Measurements from ENCODE around the gene UBE2K. TPM values are rescaled to one million over a fixed set of nuclear protein-coding genes. Genes with fewer than 3 reads are reported as not detected.
"Not testable (repeated sequence)": the region's sequence is repeated elsewhere in the genome, so short reads cannot be mapped to it uniquely, and the experiment has no call there.

Gene UBE2K
- total and polyA plus RNA-seq, 12 donors: 24.0 to 74.0 (median 56.5) TPM

DNA sequence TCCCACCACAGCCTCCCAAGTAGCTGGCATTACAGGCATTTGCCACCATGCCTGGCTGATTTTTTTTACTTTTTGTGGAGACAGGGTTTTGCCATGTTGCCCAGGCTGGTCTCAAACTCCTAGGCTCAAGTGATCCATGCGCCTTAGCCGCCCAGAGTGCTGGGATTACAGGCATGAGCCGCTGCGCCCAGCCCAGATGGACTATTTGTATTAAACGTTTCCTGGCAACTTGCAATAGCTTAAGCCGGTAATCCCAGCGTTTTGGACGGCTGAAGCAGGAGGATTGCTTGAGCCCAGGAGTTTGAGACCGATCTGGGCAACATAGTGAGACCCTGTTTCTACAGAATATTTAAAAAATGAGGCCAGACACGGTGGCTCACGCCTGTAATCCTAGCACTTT lies 18.4 kb downstream of the UBE2K start:
- TF ChIP-seq, protein P1, sequence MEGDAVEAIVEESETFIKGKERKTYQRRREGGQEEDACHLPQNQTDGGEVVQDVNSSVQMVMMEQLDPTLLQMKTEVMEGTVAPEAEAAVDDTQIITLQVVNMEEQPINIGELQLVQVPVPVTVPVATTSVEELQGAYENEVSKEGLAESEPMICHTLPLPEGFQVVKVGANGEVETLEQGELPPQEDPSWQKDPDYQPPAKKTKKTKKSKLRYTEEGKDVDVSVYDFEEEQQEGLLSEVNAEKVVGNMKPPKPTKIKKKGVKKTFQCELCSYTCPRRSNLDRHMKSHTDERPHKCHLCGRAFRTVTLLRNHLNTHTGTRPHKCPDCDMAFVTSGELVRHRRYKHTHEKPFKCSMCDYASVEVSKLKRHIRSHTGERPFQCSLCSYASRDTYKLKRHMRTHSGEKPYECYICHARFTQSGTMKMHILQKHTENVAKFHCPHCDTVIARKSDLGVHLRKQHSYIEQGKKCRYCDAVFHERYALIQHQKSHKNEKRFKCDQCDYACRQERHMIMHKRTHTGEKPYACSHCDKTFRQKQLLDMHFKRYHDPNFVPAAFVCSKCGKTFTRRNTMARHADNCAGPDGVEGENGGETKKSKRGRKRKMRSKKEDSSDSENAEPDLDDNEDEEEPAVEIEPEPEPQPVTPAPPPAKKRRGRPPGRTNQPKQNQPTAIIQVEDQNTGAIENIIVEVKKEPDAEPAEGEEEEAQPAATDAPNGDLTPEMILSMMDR (IDR thresholded peaks at IDR 0.05): no peak
- Histone ChIP-seq H3K4me1 (peaks cover 4 to 80% (median 24%) of the 10 kb centered on the region in 9 donors), H3K27me3 (no peaks in the 10 kb centered on the region), H3K9me3 (no peaks in the 10 kb centered on the region), H3K36me3 (peaks cover 0 to 27% (median 0%) of the 10 kb centered on the region in 9 donors), H3K4me3 (no peak overlapping the region), H3K27ac (no peak overlapping the region)
- DNase-seq (no peak), ATAC-seq (no peak)
- intact Hi-C loops (cut with DNase I): loop anchor here in 1 of 10 donors (10.0 kb wide), 1 partner anchor 48 kb away; no protein-coding TSS in a partner anchor
- WGBS, 2 donors: 92 to 93% methylated on average over 11 of the region's 11 CpGs

DNA sequence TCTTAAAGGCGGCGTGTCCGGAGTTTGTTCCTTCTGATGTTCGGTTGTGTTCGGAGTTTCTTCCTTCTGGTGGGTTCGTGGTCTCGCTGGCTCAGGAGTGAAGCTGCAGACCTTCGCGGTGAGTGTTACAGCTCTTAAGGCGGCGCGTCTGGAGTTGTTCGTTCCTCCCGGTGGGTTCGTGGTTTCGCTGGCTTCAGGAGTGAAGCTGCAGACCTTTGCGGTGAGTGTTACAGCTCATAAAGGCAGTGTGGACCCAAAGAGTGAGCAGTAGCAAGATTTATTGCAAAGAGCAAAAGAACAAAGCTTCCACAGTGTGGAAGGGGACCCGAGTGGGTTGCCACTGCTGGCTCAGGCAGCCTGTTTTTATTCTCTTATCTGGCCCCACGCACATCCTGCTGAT lies 19.8 kb downstream of the UBE2K start:
- intact Hi-C loops (cut with DNase I): loop anchor here in 1 of 10 donors (10.0 kb wide), 1 partner anchor 47 kb away; no protein-coding TSS in a partner anchor
- not testable (repeated sequence) for ATAC-seq, H3K9me3 ChIP-seq, DNase-seq, H3K4me3 ChIP-seq, H3K27me3 ChIP-seq, H3K27ac ChIP-seq
- peaks cover 0 to 27% (median 0%) of the 10 kb centered on the region in 9 donors for H3K36me3 ChIP-seq
- WGBS, 2 donors: 88 to 89% methylated on average over 16 to 17 of the region's 19 CpGs
- peaks cover 4 to 82% (median 27%) of the 10 kb centered on the region in 9 donors for H3K4me1 ChIP-seq

DNA sequence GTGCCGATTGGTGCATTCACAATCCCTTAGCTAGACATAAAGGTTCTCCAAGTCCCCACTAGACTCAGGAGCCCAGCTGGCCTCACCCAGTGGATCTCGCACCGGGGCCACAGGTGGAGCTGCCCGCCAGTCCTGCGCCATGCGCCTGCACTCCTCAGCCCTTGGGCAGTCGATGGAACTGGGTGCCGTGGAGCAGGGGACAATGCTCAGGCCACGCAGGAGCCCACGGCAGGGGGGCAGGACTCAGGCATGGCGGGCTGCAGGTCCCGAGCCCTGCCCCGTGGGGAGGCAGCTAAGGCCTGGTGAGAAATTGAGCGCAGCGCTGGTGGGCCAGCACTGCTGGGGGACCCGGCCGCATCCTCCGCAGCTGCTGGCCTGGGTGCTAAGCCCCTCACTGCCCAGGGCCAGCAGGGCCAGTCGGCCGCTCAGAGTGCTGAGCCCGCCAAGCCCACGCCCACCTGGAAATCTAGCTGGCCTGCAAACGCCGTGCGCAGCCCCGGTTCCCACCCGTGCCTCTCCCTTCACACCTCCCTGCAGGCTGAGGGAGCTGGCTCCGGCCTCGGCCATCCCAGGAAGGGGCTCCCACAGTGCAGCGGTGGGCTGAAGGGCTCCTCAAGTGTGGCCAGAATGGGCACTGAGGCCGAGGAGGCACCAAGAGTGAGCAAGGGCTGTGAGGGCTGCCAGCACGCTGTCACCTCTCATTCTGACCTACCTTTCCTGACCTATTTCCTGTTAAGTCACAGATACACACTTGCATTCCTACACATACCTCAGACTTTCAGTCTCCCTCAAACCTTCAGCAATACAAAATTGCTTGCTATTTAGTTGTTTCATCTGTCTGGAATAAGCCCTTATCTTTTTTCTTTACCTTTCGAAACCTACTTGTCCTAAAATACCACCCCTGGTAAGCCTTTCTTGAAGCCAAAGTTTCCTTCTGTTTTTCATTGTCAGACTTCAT lies 20.7 kb downstream of the UBE2K start:
- DNase-seq: no peak
- Histone ChIP-seq H3K9me3 (no peaks in the 10 kb centered on the region), H3K4me1 (peaks cover 4 to 73% (median 24%) of the 10 kb centered on the region in 9 donors), H3K27me3 (no peaks in the 10 kb centered on the region), H3K4me3 (no peak overlapping the region), H3K36me3 (peaks cover 0 to 27% (median 0%) of the 10 kb centered on the region in 9 donors), H3K27ac (no peak overlapping the region)
- ATAC-seq: peak in 1 of 8 donors; percentile 45
- WGBS, 2 donors: 94 to 97% methylated on average over 33 of the region's 33 CpGs
- intact Hi-C loops (cut with DNase I): loop anchor here in 1 of 10 donors (10.0 kb wide), 1 partner anchor 46 kb away; no protein-coding TSS in a partner anchor
- TF ChIP-seq, protein P1 (IDR thresholded peaks at IDR 0.05): no peak

DNA sequence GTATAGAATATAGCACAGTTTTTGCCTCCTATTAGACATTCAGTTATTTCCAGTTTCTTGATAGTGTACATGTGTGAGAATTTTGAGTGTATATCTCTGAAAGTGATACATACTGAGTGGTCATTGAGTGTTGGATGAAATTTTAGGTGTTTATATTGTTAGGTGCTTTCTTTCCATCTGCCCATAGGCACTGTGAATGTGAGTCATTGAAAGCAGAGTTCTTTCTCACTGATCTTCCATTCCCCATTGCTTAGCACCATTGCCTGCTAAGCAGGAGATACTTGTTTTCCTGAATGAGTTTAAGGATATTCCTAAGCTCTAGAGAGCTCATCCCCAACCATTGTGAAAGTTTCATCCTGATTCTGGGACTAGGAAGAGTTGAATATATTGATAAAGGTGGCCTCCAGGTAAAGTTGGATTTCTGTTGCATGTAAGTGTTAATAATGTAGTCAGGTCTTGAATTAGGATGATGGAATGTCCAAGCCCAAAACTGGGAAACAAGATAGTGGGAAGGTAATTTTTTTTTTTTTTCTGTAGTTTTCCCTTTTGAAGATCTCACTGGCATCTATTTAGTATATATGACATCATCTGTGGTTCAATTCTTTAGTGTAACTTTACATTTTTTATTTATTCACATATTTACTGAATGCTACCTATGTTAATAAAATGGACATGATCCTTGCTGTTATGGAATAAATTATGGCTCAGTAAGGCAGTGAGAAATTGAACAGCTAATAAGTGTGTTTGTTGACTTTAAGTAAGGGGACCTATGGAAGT lies 22.1 kb downstream of the UBE2K start:
- Histone ChIP-seq H3K9me3 (no peaks in the 10 kb centered on the region), H3K4me1 (peaks cover 0 to 62% (median 18%) of the 10 kb centered on the region in 9 donors), H3K27ac (no peak overlapping the region), H3K27me3 (no peaks in the 10 kb centered on the region), H3K36me3 (peaks cover 0 to 27% (median 0%) of the 10 kb centered on the region in 9 donors), H3K4me3 (no peak overlapping the region)
- no peak for DNase-seq
- no peak for ATAC-seq
- intact Hi-C loops (cut with DNase I): loop anchor here in 1 of 10 donors (10.0 kb wide), 1 partner anchor 45 kb away; no protein-coding TSS in a partner anchor
- TF ChIP-seq, protein P1 (IDR thresholded peaks at IDR 0.05): no peak

DNA sequence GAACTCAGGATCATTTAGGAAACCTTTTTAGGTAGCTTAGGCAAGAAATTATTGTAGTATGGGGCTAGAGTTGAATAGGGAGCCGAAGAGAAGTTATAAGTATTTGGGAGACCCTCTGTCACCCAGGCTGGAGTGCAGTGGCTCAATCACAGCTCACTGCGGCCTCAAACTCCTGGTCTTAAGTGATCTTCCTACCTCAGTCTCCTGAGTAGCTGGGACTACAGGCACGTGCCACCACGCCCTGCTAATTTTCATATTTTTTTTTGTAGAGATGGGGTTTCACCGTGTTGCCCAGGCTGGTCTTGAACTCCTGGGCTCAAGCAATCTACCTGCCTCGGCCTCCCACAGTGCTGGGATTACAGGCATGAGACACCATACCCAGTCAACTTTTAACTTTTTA lies 23.3 kb downstream of the UBE2K start:
- intact Hi-C loops (cut with DNase I); H3K4me3 ChIP-seq; DNase-seq; ATAC-seq; H3K9me3 ChIP-seq; H3K27ac ChIP-seq; H3K27me3 ChIP-seq: not testable (repeated sequence)
- 94 to 97% methylated on average over 6 of the region's 6 CpGs for WGBS, 2 donors
- Histone ChIP-seq H3K36me3 (peaks cover 0 to 23% (median 0%) of the 10 kb centered on the region in 9 donors), H3K4me1 (peaks cover 0 to 60% (median 29%) of the 10 kb centered on the region in 9 donors)

Data from heart right ventricle (tissue), 16 donors.